Measurements from ENCODE around the gene SDCBP2. TPM values are rescaled to one million over a fixed set of nuclear protein-coding genes. Genes with fewer than 3 reads are reported as not detected.

SDCBP2 gene
- total RNA-seq, 6 experiments from 2014 or later = 2.0 to 43.3 (median 16.6) TPM

GRCh38 chr20:1295276-1295930 lies 33.5 kb downstream of the SDCBP2 start:
- no peaks in the 10 kb centered on the region for H3K4me1 ChIP-seq
- ATAC-seq (no peak), DNase-seq (no peak)
- H3K27ac ChIP-seq = no peak overlapping the region
- intact Hi-C loops (cut with DNase I) = no loop called here
- WGBS (ENCODE audit: insufficient coverage, low coverage, low lambda C conversion rate, missing lambda C conversion rate) = 100% methylated on average over 2 of the region's 20 CpGs
- no peaks in the 10 kb centered on the region for H3K27me3 ChIP-seq
- no peak for TF ChIP-seq CTCF (IDR thresholded peaks at IDR 0.05)
- TF ChIP-seq POLR2A (IDR thresholded peaks at IDR 0.05) = no peak
- H3K4me3 ChIP-seq = no peak overlapping the region
- H3K9me3 ChIP-seq = no peaks in the 10 kb centered on the region
- no peaks in the 10 kb centered on the region for H3K36me3 ChIP-seq

GRCh38 chr20:1294497-1294896 lies 34.4 kb downstream of the SDCBP2 start:
- ATAC-seq (no peak), DNase-seq (no peak)
- intact Hi-C loops (cut with DNase I) = no loop called here
- Histone ChIP-seq H3K4me3 (no peak overlapping the region), H3K27ac (no peak overlapping the region), H3K9me3 (no peaks in the 10 kb centered on the region), H3K36me3 (no peaks in the 10 kb centered on the region), H3K4me1 (no peaks in the 10 kb centered on the region), H3K27me3 (no peaks in the 10 kb centered on the region)
- WGBS (ENCODE audit: insufficient coverage, low coverage, low lambda C conversion rate, missing lambda C conversion rate) = no CpG with 5 or more reads among the region's 8 CpGs
- TF ChIP-seq POLR2A (IDR thresholded peaks at IDR 0.05) (no peak), CTCF (IDR thresholded peaks at IDR 0.05) (no peak)

- Histone ChIP-seq H3K9me3 (no peaks in the 10 kb centered on the region), H3K4me3 (no peak overlapping the region), H3K36me3 (no peaks in the 10 kb centered on the region), H3K4me1 (no peaks in the 10 kb centered on the region), H3K27ac (no peak overlapping the region), H3K27me3 (no peaks in the 10 kb centered on the region)
- DNase-seq (no peak), ATAC-seq (no peak)
- TF ChIP-seq CTCF (IDR thresholded peaks at IDR 0.05) (no peak), POLR2A (IDR thresholded peaks at IDR 0.05) (no peak)
- WGBS (ENCODE audit: insufficient coverage, low coverage, low lambda C conversion rate, missing lambda C conversion rate) = 83% methylated on average over 2 of the region's 6 CpGs
- intact Hi-C loops (cut with DNase I) = no loop called here
Observed at GRCh38 chr20:1293641-1294379, 35.1 kb downstream of the SDCBP2 start.

- ATAC-seq (no peak), DNase-seq (no peak)
- Histone ChIP-seq H3K27ac (no peak overlapping the region), H3K36me3 (no peaks in the 10 kb centered on the region), H3K9me3 (no peaks in the 10 kb centered on the region), H3K27me3 (no peaks in the 10 kb centered on the region), H3K4me1 (no peaks in the 10 kb centered on the region), H3K4me3 (no peak overlapping the region)
- WGBS (ENCODE audit: insufficient coverage, low coverage, low lambda C conversion rate, missing lambda C conversion rate) = 70% methylated on average over 1 of the region's 1 CpG
- intact Hi-C loops (cut with DNase I) = no loop called here
- TF ChIP-seq CTCF (IDR thresholded peaks at IDR 0.05) (no peak), POLR2A (IDR thresholded peaks at IDR 0.05) (no peak)
Observed at GRCh38 chr20:1292620-1293019, 36.3 kb downstream of the SDCBP2 start.
